SHP77 (cell line): ENCODE results near the gene LMBR1.

Experiments
- DNase-seq, 2 experiments: peaks; one replicate each; lab custom pipeline; 2025; lab: John Stamatoyannopoulos, UW

Gene LMBR1

GRCh38 chr7:156793334-156793733 lies 99.6 kb downstream of the LMBR1 start:
- DNase-seq = no peak

GRCh38 chr7:156792611-156793010 lies 100.4 kb downstream of the LMBR1 start:
- DNase-seq = no peak

GRCh38 chr7:156791241-156791640 lies 101.7 kb downstream of the LMBR1 start:
- DNase-seq = no peak

- no peak for DNase-seq
These were observed 102.7 kb downstream of the LMBR1 start for GRCh38 chr7:156790264-156790663.

- no peak for DNase-seq
These were observed 106.9 kb downstream of the LMBR1 start for GRCh38 chr7:156785998-156786543.

GRCh38 chr7:156783864-156784263 lies 109.1 kb downstream of the LMBR1 start:
- DNase-seq = no peak

- no peak for DNase-seq
These were observed 111.0 kb downstream of the LMBR1 start for GRCh38 chr7:156781972-156782371.

- no peak for DNase-seq
These were observed 112.1 kb downstream of the LMBR1 start for GRCh38 chr7:156780724-156781455.

GRCh38 chr7:156778668-156779067 lies 114.3 kb downstream of the LMBR1 start:
- no peak for DNase-seq

- no peak for DNase-seq
These were observed 114.8 kb downstream of the LMBR1 start for GRCh38 chr7:156778201-156778600.

- DNase-seq = no peak
These were observed 115.5 kb downstream of the LMBR1 start for GRCh38 chr7:156777364-156778069.

GRCh38 chr7:156776527-156776926 lies 116.5 kb downstream of the LMBR1 start:
- DNase-seq = no peak

- DNase-seq = no peak
These were observed 119.0 kb downstream of the LMBR1 start for GRCh38 chr7:156773966-156774365.

GRCh38 chr7:156772725-156773124 lies 120.3 kb downstream of the LMBR1 start:
- DNase-seq = no peak

- peak in 1 of 2 experiments; percentile 0 for DNase-seq
These were observed 124.1 kb downstream of the LMBR1 start for GRCh38 chr7:156768698-156769472.

- DNase-seq = peak in 1 of 2 experiments; percentile 1
These were observed 126.3 kb downstream of the LMBR1 start for GRCh38 chr7:156766666-156767065.

GRCh38 chr7:156765901-156766656 lies 126.9 kb downstream of the LMBR1 start:
- DNase-seq = no peak

- DNase-seq = no peak
These were observed 128.2 kb downstream of the LMBR1 start for GRCh38 chr7:156764766-156765165.

GRCh38 chr7:156764016-156764669 lies 128.8 kb downstream of the LMBR1 start:
- peak; percentile 36 to 79 for DNase-seq

GRCh38 chr7:156759579-156760202 lies 133.3 kb downstream of the LMBR1 start:
- no peak for DNase-seq

GRCh38 chr7:156759143-156759542 lies 133.8 kb downstream of the LMBR1 start:
- DNase-seq = no peak
